ENCODE measurements around the gene CA4.
"Not testable (repeated sequence)": the region's sequence is repeated elsewhere in the genome, so short reads cannot be mapped to it uniquely, and the experiment has no call there.

Gene CA4
- long read RNA-seq, donor 1, transcript CA4-201 (8 exons, 1,154 nt) = major isoform, 13 of 14 reads
- long read RNA-seq, donor 1, partial matches to known transcripts = 0 of 14 reads
- long read RNA-seq, donor 1, other reads (novel, unspliced or antisense) = 0 of 14 reads
- long read RNA-seq, donor 2, transcript CA4-201 (8 exons, 1,154 nt) = major isoform, 15 of 20 reads
- long read RNA-seq, donor 2, partial matches to known transcripts = 0 of 20 reads
- long read RNA-seq, donor 2, other reads (novel, unspliced or antisense) = 5 of 20 reads
- long read RNA-seq, donor 3, partial matches to known transcripts = 0 of 4 reads
- long read RNA-seq, donor 3, other reads (novel, unspliced or antisense) = 0 of 4 reads
- long read RNA-seq, donor 4, transcript CA4-201 (8 exons, 1,154 nt) = major isoform, 12 of 55 reads
- long read RNA-seq, donor 4, partial matches to known transcripts = 42 of 55 reads
- long read RNA-seq, donor 4, other reads (novel, unspliced or antisense) = 0 of 55 reads
- long read RNA-seq, donor 5, transcript CA4-201 (8 exons, 1,154 nt) = major isoform, 24 of 24 reads
- long read RNA-seq, donor 5, partial matches to known transcripts = 0 of 24 reads
- long read RNA-seq, donor 5, other reads (novel, unspliced or antisense) = 0 of 24 reads
- long read RNA-seq, donor 6, transcript CA4-201 (8 exons, 1,154 nt) = major isoform, 18 of 32 reads
- long read RNA-seq, donor 6, partial matches to known transcripts = 14 of 32 reads
- long read RNA-seq, donor 6, other reads (novel, unspliced or antisense) = 0 of 32 reads
- long read RNA-seq, donor 7 = 0 reads
- long read RNA-seq, donor 8, transcript CA4-201 (8 exons, 1,154 nt) = major isoform, 17 of 17 reads
- long read RNA-seq, donor 8, partial matches to known transcripts = 0 of 17 reads
- long read RNA-seq, donor 8, other reads (novel, unspliced or antisense) = 0 of 17 reads

DNA sequence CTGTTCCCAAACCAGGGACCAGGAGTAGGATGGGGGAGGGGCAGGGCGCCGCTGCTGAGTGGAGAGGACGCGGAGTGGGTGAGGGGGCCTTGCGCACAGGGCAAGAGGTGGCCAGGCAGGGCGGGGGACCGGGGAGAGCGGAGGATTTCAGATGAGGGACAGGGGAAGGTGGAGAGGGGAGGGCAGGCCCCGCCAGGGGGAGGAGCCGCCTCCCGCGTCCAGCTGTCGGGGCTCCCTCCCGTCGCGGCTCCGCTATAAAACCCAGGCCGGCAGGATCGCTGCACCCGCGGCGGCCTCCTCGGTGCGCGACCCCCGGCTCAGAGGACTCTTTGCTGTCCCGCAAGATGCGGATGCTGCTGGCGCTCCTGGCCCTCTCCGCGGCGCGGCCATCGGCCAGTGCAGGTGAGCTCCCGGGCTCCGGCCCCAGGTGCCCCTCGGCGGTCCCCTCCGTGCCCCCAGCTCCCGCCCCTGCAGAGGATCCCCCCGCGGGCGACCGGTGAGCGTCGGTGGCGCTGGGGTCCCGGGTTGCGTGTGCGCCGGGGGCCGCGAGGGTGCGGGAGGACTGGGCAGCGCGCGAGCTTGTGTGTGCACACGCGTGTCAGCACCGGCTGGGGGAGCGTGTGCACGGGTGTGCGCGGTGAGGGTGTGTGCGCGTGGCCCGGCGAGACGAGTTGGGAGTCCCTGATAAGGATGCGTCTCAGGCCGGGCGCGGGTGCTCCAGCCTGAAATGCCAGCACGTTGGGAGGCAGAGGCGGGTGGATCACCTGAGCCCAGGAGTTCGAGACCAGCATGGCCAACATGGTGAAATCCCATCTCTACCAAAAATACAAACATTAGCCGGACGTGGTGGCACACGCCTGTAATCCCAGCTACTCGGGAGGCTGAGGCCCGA is at the start of gene CA4:
Gene CA4 (plus strand): TSS at position 283 of the 892 bp plus-strand sequence. CDS start 62 bp downstream, at position 345.
- peak; percentile 42 for DNase-seq

DNA sequence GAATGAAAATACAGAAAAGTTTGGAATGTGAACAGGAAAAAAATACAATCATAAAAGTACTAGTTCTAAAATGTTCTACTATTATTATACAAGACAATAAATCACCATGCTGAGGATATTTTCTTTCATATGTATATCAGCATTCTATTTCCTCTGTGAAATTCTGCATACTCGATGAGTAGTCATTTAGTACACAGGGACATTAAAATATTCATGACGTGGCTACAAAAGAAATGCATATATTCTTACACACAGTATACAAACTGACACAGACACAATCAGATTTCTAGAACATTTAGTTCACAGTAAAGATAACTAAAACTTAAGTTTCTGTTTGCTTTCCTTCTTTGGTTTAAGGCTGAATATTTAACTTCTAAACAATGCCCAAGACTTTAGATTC is 49.2 kb upstream of the CA4 start:
- DNase-seq = not testable (repeated sequence)

DNA sequence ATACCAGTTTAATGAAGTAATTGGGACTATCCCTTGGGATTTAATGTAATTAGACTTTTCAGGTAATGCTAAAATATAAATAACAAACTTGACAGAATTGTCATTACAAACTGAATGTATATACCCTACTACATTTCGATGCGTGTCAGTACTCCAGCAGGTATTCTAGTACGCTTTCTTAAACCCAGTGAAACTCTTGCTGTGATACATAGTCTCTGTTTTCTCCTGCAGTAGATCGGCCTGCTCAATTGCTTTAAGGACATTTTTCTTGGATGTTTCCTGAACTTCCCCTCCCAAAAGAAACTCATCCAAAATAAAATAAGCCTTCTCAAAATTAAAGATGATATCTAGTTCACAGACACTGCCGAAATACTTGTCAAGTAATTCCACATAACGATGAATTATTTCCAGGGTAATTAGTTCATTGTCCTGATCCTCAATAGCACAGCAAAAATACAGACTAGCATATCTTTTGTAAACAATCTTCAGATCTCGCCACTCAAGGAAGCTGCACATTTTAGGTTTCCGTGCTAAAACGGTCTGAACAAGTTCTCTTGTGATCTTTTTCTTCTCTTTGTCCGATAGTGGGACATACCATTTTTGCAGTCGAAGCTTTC is 47.6 kb upstream of the CA4 start:
- DNase-seq = not testable (repeated sequence)

DNA sequence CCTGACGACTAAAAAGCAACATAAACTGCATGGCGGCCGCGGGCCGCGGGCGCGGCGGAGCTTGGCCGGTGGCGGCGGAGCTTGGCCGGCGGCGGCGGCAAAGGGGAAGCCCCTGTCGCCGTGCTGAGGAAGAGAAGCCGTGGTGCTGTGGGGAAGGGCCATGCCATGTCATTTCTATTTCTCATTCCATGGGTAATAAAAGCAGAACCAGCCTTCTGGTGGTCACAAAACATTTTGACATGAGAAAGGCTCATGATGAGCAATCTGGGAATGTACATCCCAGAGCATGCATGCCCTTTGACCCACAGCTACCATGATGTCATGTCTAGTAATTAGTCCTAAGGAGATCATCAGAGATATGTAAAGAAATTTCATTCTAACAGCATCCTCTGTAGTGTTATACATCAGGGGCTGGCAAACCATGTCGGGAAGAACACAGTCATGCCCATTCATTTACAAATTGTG is 47.1 kb upstream of the CA4 start:
- DNase-seq = peak; percentile 68

DNA sequence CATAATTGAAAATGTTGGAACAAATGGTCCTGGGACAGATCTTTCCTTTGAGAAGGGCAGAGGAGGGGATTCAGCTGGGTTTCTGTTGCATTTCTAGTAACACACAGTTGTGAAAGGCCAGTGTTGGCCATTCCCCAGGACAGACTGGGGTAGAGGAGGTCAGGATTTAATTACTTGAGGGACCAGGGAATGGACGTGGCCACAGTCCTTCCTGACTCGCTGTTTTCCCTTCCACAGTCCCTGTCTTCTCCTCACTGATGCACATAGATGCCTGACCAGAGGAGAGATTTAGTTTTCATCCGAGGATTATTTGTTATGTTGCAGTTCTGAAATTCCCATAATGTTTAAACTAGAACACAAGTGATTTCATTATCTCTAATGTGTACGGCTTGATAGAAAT is 45.8 kb upstream of the CA4 start:
- DNase-seq = no peak

DNA sequence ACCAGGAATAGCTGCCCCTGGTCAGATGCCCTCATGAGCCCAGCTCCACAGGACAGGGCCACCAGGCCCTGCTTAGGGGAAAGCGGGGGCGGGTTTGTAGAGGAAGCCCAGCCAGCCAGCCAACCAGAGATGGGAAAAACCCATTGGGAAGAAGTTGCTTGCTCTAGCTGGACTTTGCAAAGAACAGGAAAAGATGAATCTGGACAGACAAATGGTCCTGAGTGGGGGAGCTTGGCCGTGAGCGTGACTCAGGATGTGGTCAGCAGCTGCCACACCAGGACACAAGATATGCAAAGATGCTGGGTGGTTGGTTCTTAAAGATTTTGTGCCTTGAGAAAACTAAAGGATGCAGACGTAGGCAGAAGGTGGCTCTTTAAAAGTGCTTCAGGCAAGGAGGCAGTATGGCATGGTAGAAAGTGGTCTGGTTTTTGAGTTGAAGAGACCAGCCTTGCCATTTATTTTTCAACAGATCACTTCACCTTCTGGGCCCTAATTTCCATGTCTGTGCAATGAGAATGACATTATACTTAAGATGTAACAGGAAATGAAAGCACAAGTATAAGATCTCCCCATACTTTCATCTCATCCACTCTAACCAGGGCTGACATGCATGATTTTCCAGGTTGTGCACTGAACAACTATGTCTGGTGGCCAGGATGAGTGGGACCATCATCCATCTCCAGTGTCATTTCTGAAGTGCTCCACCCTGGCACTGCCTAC is 43.3 kb upstream of the CA4 start:
- no peak for DNase-seq

DNA sequence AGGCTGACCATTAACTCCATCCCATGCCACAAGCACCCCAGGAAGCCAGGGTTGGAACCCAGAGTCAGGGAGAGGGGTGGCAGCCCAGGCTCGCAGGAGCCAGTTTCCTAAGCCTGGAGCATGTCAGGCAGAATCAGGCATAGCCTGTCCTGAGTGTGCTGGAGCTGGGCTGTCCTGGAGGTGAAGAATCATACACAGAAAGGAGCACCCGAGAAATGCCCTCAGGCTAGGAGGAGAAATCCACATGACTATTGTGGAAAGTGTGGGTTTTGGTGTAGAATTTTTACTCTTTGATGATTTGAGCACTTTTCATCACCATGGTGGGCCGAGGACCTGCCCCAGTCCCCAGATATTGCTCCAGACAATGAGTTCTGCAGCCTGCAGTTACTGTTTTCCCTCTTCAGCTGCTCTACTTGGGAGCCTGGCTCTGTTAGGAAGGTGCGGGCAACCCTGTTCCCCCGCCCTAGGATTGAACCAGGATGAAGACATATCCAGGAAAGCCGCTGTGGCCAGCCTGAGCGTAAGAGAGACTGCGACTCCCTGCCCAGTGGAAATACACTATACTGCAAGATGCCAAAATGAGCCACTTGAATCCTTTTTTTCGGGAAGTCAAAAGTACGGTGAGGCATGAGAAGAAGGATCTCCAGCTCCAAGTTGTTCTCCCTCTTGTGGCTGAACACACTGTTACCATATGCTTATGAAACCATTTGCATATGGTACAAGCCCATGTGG is 42.1 kb upstream of the CA4 start:
- no peak for DNase-seq

DNA sequence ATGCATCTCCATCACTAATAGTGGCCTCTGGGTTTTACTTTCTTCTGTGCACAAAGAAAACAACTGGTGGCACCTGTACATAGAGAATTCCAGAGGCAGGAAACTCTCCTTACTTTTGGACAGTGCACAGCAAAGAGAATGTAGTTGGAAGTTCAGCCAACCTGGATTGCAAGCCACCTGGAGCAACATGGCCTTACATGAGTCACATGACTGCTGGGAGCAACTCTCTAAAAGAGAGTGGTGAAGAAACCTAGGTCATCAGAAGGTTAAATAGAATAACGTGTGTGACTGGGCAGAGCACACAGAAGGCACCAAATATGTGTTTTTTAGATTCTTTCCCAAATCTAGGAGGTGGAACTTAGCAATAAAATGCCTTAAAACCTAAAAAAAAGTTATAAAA is 41.5 kb upstream of the CA4 start:
- not testable (repeated sequence) for DNase-seq

DNA sequence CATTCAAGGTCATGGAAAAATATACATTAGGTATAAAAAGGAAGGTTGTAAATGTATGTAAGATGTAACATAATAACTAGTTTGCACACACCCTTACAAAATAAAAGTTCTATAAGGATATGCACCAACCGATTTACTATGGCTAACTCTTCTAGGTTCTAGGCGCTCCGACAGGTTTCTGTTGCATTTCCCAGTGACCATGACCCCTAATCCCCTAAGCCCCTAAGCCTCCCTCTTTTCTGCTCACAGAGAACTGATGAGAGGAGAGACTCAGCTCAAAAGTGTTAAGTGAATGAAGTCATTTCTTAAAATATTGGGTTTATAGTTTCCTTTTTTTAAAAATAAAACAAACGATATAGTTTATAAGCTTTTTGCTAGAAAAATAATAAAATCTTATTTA is 41.1 kb upstream of the CA4 start:
- no peak for DNase-seq

DNA sequence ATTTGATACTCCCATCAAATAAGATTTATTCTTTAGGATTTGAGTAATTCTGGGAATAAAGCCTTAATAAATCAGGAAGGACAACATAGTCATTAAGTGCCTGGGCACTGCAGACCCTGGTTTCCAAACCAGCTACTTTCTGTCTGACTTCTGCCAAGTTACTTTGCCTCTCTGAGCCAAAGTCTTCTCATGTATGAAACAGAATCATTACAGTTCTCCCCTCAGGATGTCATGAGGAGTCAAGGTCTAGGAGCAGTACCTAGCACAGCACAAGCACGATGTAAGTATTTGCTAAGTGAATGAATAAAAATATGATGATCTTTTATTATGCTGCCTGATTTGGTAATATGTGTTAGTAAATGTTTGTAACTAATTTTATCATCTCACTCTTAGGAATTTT is 40.6 kb upstream of the CA4 start:
- no peak for DNase-seq

DNA sequence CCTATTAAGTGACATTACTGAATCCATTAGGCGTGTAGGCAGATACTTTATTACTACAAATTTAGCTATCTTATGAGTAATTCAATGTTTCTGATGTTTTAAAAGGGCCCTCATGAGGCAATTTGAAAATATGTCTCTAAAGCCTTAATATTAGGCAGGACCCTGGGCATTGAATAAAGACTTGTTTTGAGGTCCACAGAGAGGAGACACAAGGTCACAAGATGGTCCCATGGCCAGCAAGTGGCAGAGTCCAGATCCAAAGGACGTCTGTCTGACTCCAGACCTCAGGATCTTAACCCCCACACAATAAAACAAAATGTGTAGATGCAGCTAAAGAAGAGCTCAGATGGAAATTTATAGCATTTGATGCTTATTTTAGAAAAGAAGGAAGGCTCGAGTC is 39.2 kb upstream of the CA4 start:
- no peak for DNase-seq

DNA sequence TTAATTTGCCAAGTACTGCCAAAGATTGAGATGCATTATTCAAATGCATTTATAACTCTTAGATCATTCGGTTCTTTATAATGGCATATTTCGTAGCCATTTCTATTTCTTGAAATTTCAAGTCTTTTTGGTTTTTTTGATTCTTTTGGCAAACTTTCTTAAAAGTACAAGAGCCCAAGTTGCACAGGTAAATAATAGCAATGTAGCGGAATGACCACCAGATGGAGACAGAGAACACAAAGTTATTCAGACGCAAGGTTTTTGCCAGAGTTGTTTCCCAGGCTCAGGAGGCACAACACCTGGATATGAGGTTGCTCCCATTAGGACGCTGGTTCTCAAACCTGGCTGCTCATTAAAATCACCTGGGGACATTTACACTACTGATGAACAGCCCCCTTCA is 38.1 kb upstream of the CA4 start:
- DNase-seq = not testable (repeated sequence)

DNA sequence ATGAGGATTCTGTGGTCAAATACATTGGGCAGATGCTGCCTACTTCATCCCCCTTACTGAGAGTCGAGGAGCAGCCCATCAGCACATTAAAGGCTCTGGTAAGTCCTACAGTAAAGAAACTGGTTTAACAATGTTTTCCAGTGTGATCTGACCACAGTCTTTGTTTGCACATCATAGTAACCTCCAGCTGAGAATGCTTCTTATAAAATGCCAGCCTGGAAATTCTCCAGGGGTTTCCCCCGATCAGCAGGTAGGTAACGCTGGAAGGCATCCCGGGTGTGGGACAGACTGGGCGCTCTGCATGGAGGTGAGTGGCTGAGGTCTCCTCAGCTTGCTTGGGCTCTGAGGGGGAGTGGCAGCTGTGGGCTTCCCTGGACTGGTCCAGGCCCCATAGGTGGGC is 34.4 kb upstream of the CA4 start:
- not testable (repeated sequence) for DNase-seq

DNA sequence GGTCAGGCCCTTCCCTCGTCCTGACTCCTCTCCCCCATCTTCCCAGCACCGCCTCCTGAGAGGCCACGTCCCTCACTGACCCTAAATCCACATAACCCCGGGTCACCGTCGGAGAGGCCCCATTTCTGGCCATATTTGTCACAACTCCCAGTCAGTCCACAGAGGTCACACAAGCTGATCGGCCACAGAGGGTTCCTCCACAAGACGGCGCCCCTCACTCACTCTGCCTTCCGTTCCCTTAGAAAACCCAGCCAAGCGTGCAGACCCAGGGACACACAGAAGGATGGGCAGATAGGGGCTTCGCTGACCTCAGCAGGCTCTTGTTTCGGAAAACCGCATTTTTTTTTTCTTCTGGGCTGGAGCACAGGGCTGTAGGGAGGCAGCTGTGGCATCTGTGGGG is 33.6 kb upstream of the CA4 start:
- not testable (repeated sequence) for DNase-seq

DNA sequence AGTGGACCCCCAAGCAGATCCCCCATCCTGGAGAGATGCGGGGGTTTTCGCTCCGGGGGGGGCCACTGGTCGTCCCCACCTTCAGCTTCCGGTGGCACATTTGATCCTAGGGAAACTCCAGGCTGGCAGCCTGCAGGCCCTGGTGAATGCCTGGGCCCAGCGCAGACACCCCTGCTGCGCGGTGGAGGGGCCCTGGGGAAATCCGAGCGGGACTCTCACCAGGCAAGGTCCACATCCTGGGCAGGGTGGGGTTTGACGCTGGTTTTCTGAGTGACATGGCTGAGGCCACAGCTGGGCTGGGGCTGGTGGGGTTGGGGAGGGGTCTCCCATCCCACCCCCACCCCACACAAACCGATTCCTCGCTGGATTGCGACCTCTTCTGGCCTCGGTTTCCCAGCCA is 30.6 kb upstream of the CA4 start:
- DNase-seq = not testable (repeated sequence)

DNA sequence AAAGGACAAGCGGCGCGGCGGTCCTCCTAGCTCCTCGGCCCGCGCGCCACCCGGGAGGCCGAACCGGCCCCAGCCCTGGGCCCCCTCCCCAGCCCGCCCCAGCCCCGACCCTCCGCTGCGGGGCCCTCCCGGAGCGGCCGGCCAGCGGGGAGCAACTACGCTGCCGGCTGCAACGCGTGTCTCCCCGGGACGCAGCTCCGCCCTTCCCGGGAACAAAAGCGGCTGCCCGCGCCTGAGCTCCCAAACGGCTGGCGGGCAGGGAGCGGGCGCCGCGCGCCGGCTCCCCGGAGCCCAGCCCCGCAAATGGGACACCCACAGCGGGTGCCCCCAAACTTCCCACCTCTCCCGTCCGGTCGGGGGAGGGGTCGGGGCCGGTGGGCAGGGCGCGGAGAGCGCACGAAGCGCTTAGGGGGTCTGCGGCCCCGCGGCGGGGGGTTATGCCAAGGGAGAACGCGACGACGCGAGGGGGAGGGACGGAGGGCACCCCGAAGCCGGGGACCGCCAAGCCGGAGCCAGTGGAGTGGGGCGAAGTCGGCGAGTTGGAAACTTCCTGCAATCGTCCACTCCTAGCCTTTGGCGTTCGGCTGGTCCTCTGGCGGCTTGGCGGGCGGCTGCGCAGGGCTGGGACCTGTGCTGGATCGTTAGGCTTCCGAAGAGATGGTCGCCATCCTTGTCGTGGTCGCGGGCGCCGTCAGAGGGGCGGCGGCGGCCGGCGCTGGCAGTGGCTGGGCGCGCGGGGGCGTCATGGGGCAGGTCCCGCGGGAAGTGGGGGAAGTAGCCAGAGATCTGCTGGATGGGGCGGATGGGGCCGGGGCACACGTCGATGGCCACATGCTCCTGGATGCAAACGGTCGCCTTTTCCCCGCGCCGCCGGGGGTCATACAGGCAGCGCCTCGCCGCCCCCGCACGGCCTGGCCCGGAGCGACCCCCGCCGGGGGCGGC is 29.7 kb upstream of the CA4 start:
- DNase-seq = not testable (repeated sequence)

DNA sequence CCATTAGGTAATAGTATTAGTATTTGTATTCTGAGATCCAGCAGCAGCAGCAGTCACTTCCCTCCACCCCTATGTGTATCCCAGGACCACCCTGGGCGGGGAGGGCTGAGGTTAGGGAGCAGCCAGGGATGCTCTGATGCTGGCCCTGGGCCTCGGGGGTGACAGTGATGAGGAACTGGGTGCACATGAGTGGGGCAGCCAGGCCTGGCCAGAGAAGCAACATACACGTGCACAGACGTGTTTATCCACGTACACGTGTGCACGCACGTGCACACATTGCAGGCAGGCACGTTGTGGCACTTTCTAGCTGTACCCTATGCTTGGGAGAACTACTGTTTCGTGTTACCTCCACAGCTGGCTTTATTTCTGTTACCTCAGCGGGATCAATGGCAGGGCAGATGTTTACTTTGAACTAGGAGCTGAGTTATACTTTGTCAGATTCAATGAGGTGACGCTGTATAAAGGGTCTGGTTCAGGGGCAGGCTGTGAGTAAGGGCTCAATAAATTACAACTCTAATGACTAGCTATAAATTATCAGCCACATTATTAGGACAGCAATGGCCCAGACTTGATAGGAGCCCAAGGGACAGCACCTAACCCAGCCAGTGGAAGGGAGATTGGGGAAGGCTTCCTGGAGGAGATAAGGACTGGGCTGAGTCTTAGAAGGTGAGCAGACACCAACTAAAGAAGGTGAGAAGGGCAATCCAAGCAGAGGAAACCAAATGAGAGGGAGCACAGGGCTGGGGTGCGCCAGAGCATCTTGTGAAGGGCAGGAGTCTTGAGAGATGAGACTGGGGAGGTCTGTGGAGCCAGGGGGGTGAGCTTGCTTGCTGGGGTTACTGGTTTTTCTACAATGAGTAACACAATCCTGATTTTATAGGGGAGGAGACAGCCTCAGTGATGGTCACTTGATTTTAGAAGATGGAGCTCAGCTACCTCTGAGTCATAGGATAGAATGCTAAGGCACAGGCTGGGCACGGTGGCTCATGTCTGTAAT is 22.4 kb upstream of the CA4 start:
- peak; percentile 3 for DNase-seq

Measured in right kidney (tissue), 9 donors.